CD14-positive monocyte (primary cell): Measurements from ENCODE around the gene CDKN2AIP. TPM values are rescaled to one million over a fixed set of nuclear protein-coding genes. Genes with fewer than 3 reads are reported as not detected.

Source experiments
- DNase-seq, 3 donors: peaks; one replicate each; pipeline ENCODE4 v3.0.0-alpha.2; 2011 to 2022
- H2AFZ ChIP-seq: 2 replicates; pipeline ENCODE4 v1.6.0; 2012; ENCODE audit warnings: mild to moderate bottlenecking, low read depth, low read length, inconsistent platforms; ENCODE audit not compliant: insufficient read depth, poor library complexity, severe bottlenecking
- H3K27ac ChIP-seq, 2 donors: 1 replicate in 1 of 2; 2 replicates in 1 of 2; pipeline ENCODE4 v1.5.1; 2012 to 2013; ENCODE audit warnings: low read length in 2 of 2, control low read depth in 1 of 2, inconsistent platforms in 1 of 2, low read depth in 1 of 2, mild to moderate bottlenecking in 1 of 2
- H3K27me3 ChIP-seq, 2 donors: one replicate each; pipeline versions ENCODE4 v1.6.0 to v1.6.1; 2011 to 2013; ENCODE audit warnings: low read length in 2 of 2; ENCODE audit not compliant: control insufficient read depth in 2 of 2, insufficient read depth in 2 of 2
- H3K36me3 ChIP-seq, 2 donors: replicated peaks in 1 of 2; 1 replicate in 1 of 2; 2 replicates in 1 of 2; pipeline versions ENCODE4 v1.5.1 to v1.6.1; 2012 to 2013; ENCODE audit warnings: low read length in 2 of 2, control low read depth in 1 of 2, inconsistent platforms in 1 of 2, mild to moderate bottlenecking in 1 of 2; ENCODE audit not compliant: insufficient read depth in 2 of 2, control insufficient read depth in 1 of 2
- H3K4me1 ChIP-seq, 2 donors: 1 replicate in 1 of 2; 2 replicates in 1 of 2; pipeline versions ENCODE4 v1.5.1 to v1.6.1; 2012 to 2013; ENCODE audit warnings: low read length in 2 of 2, control low read depth in 1 of 2, inconsistent platforms in 1 of 2, mild to moderate bottlenecking in 1 of 2, moderate library complexity in 1 of 2; ENCODE audit not compliant: insufficient read depth in 2 of 2, control insufficient read depth in 1 of 2
- H3K4me2 ChIP-seq: replicated peaks from 2 replicates; pipeline ENCODE3; 2012; ENCODE audit warnings: low read length, moderate library complexity, mild to moderate bottlenecking; ENCODE audit not compliant: poor library complexity, severe bottlenecking; ENCODE audit errors: extremely low read depth
- H3K4me3 ChIP-seq, 3 experiments: fragments of 200-600 bp in 1 of 3; sonication (generic) in 1 of 3; replicated peaks in 1 of 3; 1 replicate in 2 of 3; 2 replicates in 1 of 3; pipeline ENCODE4 v1.5.1; 2011 to 2013; ENCODE audit warnings: low read length in 3 of 3, mild to moderate bottlenecking in 3 of 3, control low read depth in 2 of 3, low read depth in 2 of 3, inconsistent platforms in 1 of 3, moderate library complexity in 1 of 3
- H3K79me2 ChIP-seq: 2 replicates; pipeline ENCODE4 v1.6.0; 2012; ENCODE audit warnings: mild to moderate bottlenecking, control low read depth, inconsistent platforms, low read length, moderate library complexity; ENCODE audit not compliant: insufficient read depth
- H3K9ac ChIP-seq: 2 replicates; pipeline ENCODE4 v1.6.0; 2017; ENCODE audit warnings: low read length, mild to moderate bottlenecking; ENCODE audit not compliant: insufficient read depth, poor library complexity, severe bottlenecking
- H3K9me3 ChIP-seq, 2 donors: replicated peaks in 1 of 2; 1 replicate in 1 of 2; 2 replicates in 1 of 2; pipeline versions ENCODE4 v1.5.1 to v1.6.1; 2012 to 2013; ENCODE audit warnings: low read length in 2 of 2, control low read depth in 1 of 2; ENCODE audit not compliant: control insufficient read depth in 1 of 2, insufficient read depth in 1 of 2
- H4K20me1 ChIP-seq: 2 replicates; pipeline ENCODE4 v1.6.0; 2012; ENCODE audit warnings: mild to moderate bottlenecking, low read length, control low read depth, moderate library complexity; ENCODE audit not compliant: insufficient read depth
- H3K27ac Mint-ChIP-seq, 7 donors: one replicate each; pipeline ENCODE4 v1.8.0; 2020; ENCODE audit warnings: mild to moderate bottlenecking in 7 of 7, mixed read lengths in 7 of 7, moderate library complexity in 6 of 7, inconsistent platforms in 2 of 7
- H3K27me3 Mint-ChIP-seq, 3 donors: one replicate each; pipeline ENCODE4 v1.8.0; 2021 to 2022; ENCODE audit warnings: low read depth in 3 of 3, mild to moderate bottlenecking in 3 of 3, mixed read lengths in 3 of 3, moderate library complexity in 3 of 3, inconsistent platforms in 1 of 3
- H3K36me3 Mint-ChIP-seq, 2 donors: one replicate each; pipeline ENCODE4 v1.8.0; 2020; ENCODE audit warnings: mixed read lengths in 2 of 2, inconsistent platforms in 1 of 2, mild to moderate bottlenecking in 1 of 2
- H3K4me1 Mint-ChIP-seq: one replicate; pipeline ENCODE4 v1.8.0; 2020; ENCODE audit warnings: mild to moderate bottlenecking, mixed read lengths
- H3K4me3 Mint-ChIP-seq, 2 donors: one replicate each; pipeline ENCODE4 v1.8.0; 2020; ENCODE audit warnings: mild to moderate bottlenecking in 2 of 2, mixed read lengths in 2 of 2, moderate library complexity in 1 of 2
- H3K9me3 Mint-ChIP-seq, 7 donors: one replicate each; pipeline ENCODE4 v1.8.0; 2020 to 2022; ENCODE audit warnings: mixed read lengths in 7 of 7, mild to moderate bottlenecking in 6 of 7, moderate library complexity in 6 of 7, inconsistent platforms in 2 of 7
- CTCF ChIP-seq: fragments of 200-600 bp; IDR thresholded peaks from one replicate; pipeline ENCODE4 v1.8.0; 2022; ENCODE audit warnings: antibody characterized with exemption, mild to moderate bottlenecking
- WGBS: methylation state at CpG from one replicate; pipeline ENCODE4 v1.1.5; 2013; ENCODE audit warnings: missing lambda C conversion rate; ENCODE audit not compliant: insufficient coverage; 5-methylcytosine and 5-hydroxymethylcytosine counted together
- intact Hi-C, 2 donors: fragments of 100-400 bp; cut with micrococcal nuclease; formaldehyde crosslinking; loops; one replicate each; pipeline versions ENCODE4 v1.15.0 to v1.15.1; 2023
- polyA plus RNA-seq, 3 donors: library from polyadenylated mRNA; depleted of rRNA in 1 of 3; unstranded in 2 of 3; stranded (reverse) in 1 of 3; fragments of 300-500 nt in 2 of 3; fragments of >200 nt in 1 of 3; fragmentation: Illumina TruSeq in 2 of 3; gene quantifications; 1 replicate in 2 of 3; 2 replicates in 1 of 3; pipeline ENCODE4 v1.2.3, GENCODE V29; 2012 to 2021

The CDKN2AIP gene
- polyA plus RNA-seq, 3 donors, result 3.1 to 4.4 (median 3.7) TPM

- no peaks in the 10 kb centered on the region for H3K36me3 Mint-ChIP-seq
- no peak for DNase-seq
- intact Hi-C loops, result loop anchor here in 1 of 2 donors (5.0 kb wide), 4 partner anchors 47 to 957 kb away; partner anchors contain the start of genes CDKN2AIP, RWDD4 and TRAPPC11
- H3K36me3 ChIP-seq, result no peaks in the 10 kb centered on the region
- H3K27me3 Mint-ChIP-seq, result peaks cover 3 to 8% (median 4%) of the 10 kb centered on the region in 3 donors
- H3K27me3 ChIP-seq, result no peaks in the 10 kb centered on the region
- no peak overlapping the region for H3K4me3 ChIP-seq
- peaks cover 77% of the 10 kb centered on the region for H3K4me1 Mint-ChIP-seq
- no peak for TF ChIP-seq CTCF
- no peak overlapping the region for H2AFZ ChIP-seq
- H3K79me2 ChIP-seq, result no peaks in the 10 kb centered on the region
- H3K4me2 ChIP-seq, result no peak overlapping the region
- no peak overlapping the region for H3K9ac ChIP-seq
- 0% methylated on average over 2 of the region's 5 CpGs for WGBS
- peaks cover 66 to 84% of the 10 kb centered on the region in 2 donors for H3K4me1 ChIP-seq
- peak overlapping the region in 2 of 7 donors; percentile 61 to 89 for H3K27ac Mint-ChIP-seq
- no peaks in the 10 kb centered on the region for H3K9me3 Mint-ChIP-seq
- no peaks in the 10 kb centered on the region for H3K9me3 ChIP-seq
- H4K20me1 ChIP-seq, result no peaks in the 10 kb centered on the region
- peak overlapping the region in 1 of 2 donors; percentile 30 for H3K27ac ChIP-seq
- no peak overlapping the region for H3K4me3 Mint-ChIP-seq
Measured at GRCh38 chr4:183395395-183395794, 49.0 kb upstream of the CDKN2AIP start.

- Mint-ChIP-seq H3K4me1 (peaks cover 73% of the 10 kb centered on the region), H3K27ac (peak overlapping the region; percentile 40 to 89 (median 75)), H3K27me3 (peaks cover 3 to 12% (median 7%) of the 10 kb centered on the region in 3 donors), H3K4me3 (peak overlapping the region in 1 of 2 donors; percentile 42), H3K36me3 (no peaks in the 10 kb centered on the region), H3K9me3 (no peaks in the 10 kb centered on the region)
- DNase-seq, result peak; percentile 60 to 77 (median 77)
- peak overlapping the region; percentile 38 for H3K4me2 ChIP-seq
- H3K79me2 ChIP-seq, result no peaks in the 10 kb centered on the region
- no peaks in the 10 kb centered on the region for H3K27me3 ChIP-seq
- no peaks in the 10 kb centered on the region for H3K9me3 ChIP-seq
- no peak overlapping the region for H3K9ac ChIP-seq
- H3K4me3 ChIP-seq, result no peak overlapping the region
- H2AFZ ChIP-seq, result no peak overlapping the region
- peaks cover 64 to 84% of the 10 kb centered on the region in 2 donors for H3K4me1 ChIP-seq
- intact Hi-C loops, result loop anchor here in 1 of 2 donors (5.0 kb wide), 4 partner anchors 46 to 956 kb away; partner anchors contain the start of genes CDKN2AIP, RWDD4 and TRAPPC11
- no peaks in the 10 kb centered on the region for H3K36me3 ChIP-seq
- H4K20me1 ChIP-seq, result no peaks in the 10 kb centered on the region
- H3K27ac ChIP-seq, result peak overlapping the region; percentile 30 to 64
- no peak for TF ChIP-seq CTCF
Measured at GRCh38 chr4:183396227-183396637, 48.2 kb upstream of the CDKN2AIP start.
